HG02763 (cell line): ENCODE results near the gene IL18RAP.
A peak's percentile ranks its signal among the peaks of the same experiment; 100 is the strongest.

Source experiments
- ATAC-seq: cut with Tn5 transposase; IDR thresholded peaks from one replicate; pipeline ENCODE4 v1.9.1; 2021; ENCODE audit warnings: mild to moderate bottlenecking, moderate library complexity; ENCODE audit not compliant: unreplicated experiment

The IL18RAP gene

GRCh38 chr2:102422910-102423309 lies at the start of gene IL18RAP:
Gene IL18RAP, plus strand, starts transcription at chr2:102423160. Its CDS starts 118 bp downstream, at chr2:102423278.
- no peak for ATAC-seq

- ATAC-seq: no peak
These were observed 46.8 kb upstream of the IL18RAP start for GRCh38 chr2:102376052-102376591.

- no peak for ATAC-seq
These were observed 39.2 kb upstream of the IL18RAP start for GRCh38 chr2:102383722-102384121.

- no peak for ATAC-seq
These were observed 37.4 kb upstream of the IL18RAP start for GRCh38 chr2:102385522-102385921.

GRCh38 chr2:102386004-102386403 lies 37.0 kb upstream of the IL18RAP start:
- ATAC-seq: no peak

- ATAC-seq: no peak
These were observed 36.0 kb upstream of the IL18RAP start for GRCh38 chr2:102386867-102387541.

GRCh38 chr2:102387763-102388546 lies 35.0 kb upstream of the IL18RAP start:
- ATAC-seq: no peak

GRCh38 chr2:102391565-102391964 lies 31.4 kb upstream of the IL18RAP start:
- no peak for ATAC-seq

GRCh38 chr2:102392096-102392495 lies 30.9 kb upstream of the IL18RAP start:
- ATAC-seq: no peak

- ATAC-seq: no peak
These were observed 30.0 kb upstream of the IL18RAP start for GRCh38 chr2:102392942-102393341.

- ATAC-seq: no peak
These were observed 26.9 kb upstream of the IL18RAP start for GRCh38 chr2:102396012-102396411.

GRCh38 chr2:102397209-102397608 lies 25.8 kb upstream of the IL18RAP start:
- no peak for ATAC-seq

- ATAC-seq: no peak
These were observed 23.3 kb upstream of the IL18RAP start for GRCh38 chr2:102399499-102400141.

GRCh38 chr2:102401456-102401855 lies 21.5 kb upstream of the IL18RAP start:
- ATAC-seq: no peak

GRCh38 chr2:102401865-102402264 lies 21.1 kb upstream of the IL18RAP start:
- no peak for ATAC-seq

GRCh38 chr2:102410952-102411351 lies 12.0 kb upstream of the IL18RAP start:
- ATAC-seq: no peak

GRCh38 chr2:102412199-102412598 lies 10.8 kb upstream of the IL18RAP start:
- no peak for ATAC-seq

- peak; percentile 45 for ATAC-seq
These were observed 5.0 kb upstream of the IL18RAP start for GRCh38 chr2:102417946-102418345.

- ATAC-seq: peak; percentile 88
These were observed 4.5 kb upstream of the IL18RAP start for GRCh38 chr2:102418421-102418961.

GRCh38 chr2:102420290-102420689 lies 2.7 kb upstream of the IL18RAP start:
- ATAC-seq: no peak
